ENCODE results near the gene MEX3A.
"Not testable (repeated sequence)": the region's sequence is repeated elsewhere in the genome, so short reads cannot be mapped to it uniquely, and the experiment has no call there.

Gene MEX3A

DNA sequence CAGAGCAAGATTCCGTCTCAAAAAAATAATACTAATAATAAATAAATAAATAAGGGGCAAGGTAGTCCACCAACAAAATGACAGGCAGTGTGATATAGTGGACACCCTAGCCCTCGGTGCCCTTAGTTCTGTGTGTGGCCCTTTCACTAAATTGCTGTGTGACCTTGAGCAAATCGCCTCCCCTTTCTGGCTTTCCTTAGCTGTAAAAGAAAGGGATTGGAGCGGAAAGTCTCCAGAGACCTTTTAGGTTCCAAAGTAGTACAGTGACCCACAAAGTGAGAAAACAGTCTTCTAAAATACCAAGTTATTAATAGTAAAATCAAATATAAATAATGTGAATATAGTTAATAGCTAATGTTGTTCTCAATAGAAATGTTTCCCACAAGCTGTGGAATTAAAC lies 39.8 kb upstream of the MEX3A start:
- no peak overlapping the region for H3K4me3 ChIP-seq (ENCODE audit: low read depth, low read length)
- DNase-seq (ENCODE audit: low read depth) = no peak
- TF ChIP-seq, protein P1, sequence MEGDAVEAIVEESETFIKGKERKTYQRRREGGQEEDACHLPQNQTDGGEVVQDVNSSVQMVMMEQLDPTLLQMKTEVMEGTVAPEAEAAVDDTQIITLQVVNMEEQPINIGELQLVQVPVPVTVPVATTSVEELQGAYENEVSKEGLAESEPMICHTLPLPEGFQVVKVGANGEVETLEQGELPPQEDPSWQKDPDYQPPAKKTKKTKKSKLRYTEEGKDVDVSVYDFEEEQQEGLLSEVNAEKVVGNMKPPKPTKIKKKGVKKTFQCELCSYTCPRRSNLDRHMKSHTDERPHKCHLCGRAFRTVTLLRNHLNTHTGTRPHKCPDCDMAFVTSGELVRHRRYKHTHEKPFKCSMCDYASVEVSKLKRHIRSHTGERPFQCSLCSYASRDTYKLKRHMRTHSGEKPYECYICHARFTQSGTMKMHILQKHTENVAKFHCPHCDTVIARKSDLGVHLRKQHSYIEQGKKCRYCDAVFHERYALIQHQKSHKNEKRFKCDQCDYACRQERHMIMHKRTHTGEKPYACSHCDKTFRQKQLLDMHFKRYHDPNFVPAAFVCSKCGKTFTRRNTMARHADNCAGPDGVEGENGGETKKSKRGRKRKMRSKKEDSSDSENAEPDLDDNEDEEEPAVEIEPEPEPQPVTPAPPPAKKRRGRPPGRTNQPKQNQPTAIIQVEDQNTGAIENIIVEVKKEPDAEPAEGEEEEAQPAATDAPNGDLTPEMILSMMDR (IDR thresholded peaks at IDR 0.05; ENCODE audit: insufficient read depth, low read depth, low read length, missing control alignments) = no peak

DNA sequence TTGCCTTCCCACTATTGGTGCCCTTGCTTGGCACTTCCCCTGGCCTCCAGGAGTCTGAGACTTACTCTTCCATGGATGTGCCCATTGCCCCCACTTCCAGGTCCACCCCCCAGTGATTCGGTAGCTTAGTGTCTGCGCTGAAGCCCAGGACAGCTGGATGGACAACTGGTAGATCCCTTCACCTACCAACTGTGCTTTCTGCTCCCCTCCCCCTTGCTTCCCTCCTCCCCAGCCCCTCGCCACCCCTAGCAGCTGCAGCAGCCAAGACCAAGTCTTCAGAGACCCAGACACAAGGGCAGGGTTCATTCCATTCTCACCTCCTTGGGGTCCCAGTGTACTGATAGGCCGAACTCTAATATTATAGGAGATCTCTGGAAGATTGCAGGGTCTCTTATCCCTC lies 39.2 kb upstream of the MEX3A start:
- TF ChIP-seq, protein P1 (IDR thresholded peaks at IDR 0.05; ENCODE audit: insufficient read depth, low read depth, low read length, missing control alignments) = no peak
- H3K4me3 ChIP-seq (ENCODE audit: low read depth, low read length) = no peak overlapping the region
- no peak for DNase-seq (ENCODE audit: low read depth)

DNA sequence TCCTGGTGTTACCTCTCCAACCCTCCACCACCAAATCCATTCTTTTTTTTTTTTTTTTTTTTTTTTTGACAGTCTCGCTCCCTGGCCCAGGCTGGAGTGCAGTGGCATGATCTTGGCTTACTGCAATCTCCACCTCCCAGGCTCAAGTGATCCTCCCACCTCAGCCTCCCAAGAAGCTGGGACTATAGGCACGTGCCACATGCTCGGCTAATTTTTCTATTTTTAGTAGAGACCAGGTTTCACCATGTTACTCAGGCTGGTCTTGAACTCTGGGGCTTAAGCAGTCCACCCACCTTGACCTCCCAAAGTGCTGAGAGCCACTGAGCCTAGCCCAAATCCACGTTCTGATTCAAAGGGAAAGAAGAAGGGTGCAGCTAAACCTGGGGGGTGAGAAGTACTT lies 38.7 kb upstream of the MEX3A start:
- DNase-seq (ENCODE audit: low read depth); H3K4me3 ChIP-seq (ENCODE audit: low read depth, low read length): not testable (repeated sequence)

DNA sequence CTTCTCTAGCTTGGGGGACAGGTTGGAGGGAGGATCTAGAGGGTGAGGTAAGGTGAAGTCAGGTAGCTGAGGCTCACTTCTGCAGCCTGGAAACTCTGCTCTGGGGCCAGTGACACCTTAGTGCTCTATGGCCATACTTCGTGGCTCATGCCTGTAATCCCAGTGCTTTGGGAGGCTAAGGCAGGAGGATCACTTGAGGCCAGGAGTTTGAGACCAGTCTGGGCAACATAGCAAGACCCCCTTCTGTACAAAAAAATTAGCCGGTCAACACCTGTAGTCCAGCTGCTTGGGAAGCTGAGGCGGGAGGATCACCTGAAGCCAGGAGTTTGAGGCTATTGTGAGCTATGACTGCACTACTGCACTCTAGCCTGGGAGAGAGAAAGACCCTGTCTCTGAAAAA lies 38.1 kb upstream of the MEX3A start:
- DNase-seq (ENCODE audit: low read depth) = no peak
- TF ChIP-seq, protein P1 (IDR thresholded peaks at IDR 0.05; ENCODE audit: insufficient read depth, low read depth, low read length, missing control alignments) = no peak
- no peak overlapping the region for H3K4me3 ChIP-seq (ENCODE audit: low read depth, low read length)

DNA sequence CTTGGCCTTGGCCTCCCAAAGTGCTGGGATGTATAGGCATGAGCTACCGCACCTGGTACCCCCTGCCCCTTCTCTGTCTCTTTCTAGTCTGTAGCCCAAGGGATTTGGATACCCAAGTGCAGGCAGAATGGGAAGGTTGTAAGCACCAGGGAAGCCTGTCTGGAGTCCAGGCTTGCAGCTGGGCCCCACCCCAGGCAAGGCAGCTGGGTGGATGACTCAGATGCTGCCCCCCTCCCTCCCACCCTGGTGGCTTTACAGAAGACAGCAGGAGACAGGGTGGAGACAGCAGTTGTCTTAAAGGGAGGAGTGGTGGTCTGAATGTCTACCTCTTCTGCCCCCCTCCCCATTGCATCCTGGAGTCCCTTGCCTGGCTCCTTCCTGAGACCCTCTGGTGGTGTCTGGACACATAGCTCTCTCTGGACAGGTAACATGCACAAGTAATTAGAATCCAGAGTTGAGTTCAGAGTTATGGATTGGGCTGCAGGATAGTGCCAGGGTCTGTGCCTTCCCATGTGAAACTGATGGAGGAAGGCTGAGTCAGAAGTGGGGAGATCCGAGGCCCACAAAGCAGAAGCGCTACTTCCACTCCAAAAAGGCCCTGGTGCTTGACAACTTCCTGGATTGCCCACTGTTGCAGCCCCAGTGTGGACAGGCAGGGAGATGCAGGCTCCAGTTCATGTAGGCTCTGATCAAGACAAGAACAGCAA lies 37.4 kb upstream of the MEX3A start:
- TF ChIP-seq, protein P1 (IDR thresholded peaks at IDR 0.05; ENCODE audit: insufficient read depth, low read depth, low read length, missing control alignments) = no peak
- no peak overlapping the region for H3K4me3 ChIP-seq (ENCODE audit: low read depth, low read length)
- DNase-seq (ENCODE audit: low read depth) = peak; percentile 69

DNA sequence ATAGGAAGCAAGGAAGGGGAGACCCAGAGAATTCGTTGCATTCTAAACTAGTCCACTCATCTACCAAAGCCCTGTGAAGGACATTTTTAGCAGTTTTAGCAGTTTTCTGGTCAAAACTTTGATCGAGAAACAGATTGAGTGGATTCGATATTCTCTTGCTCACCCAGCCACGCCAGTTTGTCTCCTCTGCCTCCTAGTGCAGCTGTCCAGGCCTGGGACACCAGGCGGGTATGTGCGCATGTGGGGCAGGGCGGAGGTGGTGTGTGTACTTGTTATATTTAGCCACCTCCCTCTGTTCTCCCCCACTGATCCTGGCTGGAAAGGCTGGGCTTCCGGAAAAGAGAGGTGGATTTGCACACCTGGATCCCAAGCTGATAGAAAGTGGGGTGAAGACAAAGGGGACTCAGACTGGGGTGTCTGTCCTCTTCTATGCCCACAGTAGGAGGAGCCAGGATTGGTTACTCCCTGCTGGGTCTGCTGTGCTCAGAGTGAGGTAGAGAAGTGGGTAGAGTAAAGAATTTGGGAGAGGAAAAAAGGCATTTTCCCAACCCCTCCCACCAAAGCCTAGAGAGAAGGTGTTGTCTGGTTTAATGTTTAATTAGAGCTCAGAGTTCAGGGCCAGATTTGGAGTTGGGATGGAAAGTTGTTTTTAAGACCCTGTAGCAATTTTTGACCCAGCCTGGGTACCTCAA lies 36.1 kb upstream of the MEX3A start:
- TF ChIP-seq, protein P1 (IDR thresholded peaks at IDR 0.05; ENCODE audit: insufficient read depth, low read depth, low read length, missing control alignments) = no peak
- H3K4me3 ChIP-seq (ENCODE audit: low read depth, low read length) = no peak overlapping the region
- DNase-seq (ENCODE audit: low read depth) = no peak

DNA sequence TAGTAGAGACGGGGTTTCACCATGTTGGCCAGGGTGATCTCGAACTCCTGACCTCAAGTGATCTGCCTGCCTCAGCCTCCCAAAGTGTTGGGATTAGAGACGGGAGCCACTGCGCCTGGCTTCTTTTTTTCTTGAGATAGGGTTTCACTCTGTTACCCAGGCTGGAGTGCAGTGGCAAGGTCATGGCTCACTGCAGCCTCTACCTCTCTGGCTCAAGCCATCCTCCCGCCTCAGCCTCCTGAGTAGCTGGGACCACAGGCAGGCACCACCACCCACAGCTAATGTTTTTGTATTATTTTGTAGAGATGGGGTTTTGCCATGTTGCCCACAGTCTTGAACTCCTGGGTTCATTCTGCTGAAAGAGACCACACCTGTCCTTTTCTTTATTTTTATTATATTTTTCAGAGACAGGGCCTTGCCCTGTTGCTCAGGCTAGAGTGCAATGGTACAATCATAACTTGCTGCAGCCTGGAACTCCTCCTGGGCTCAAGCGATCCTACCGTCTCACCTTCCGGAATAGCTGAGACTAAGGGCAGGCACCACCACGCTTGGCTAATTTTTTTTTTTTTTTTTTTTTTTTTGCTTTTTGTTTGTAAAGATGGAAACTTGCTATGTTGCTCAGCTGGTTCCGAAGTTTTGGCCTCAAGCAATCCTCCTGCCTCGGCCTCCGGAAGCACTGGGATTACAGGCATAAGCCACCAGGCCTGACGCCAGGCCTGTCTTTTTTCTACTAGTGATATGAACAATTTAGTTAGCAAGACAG lies 35.3 kb upstream of the MEX3A start:
- DNase-seq (ENCODE audit: low read depth) = no peak
- H3K4me3 ChIP-seq (ENCODE audit: low read depth, low read length) = no peak overlapping the region
- TF ChIP-seq, protein P1 (IDR thresholded peaks at IDR 0.05; ENCODE audit: insufficient read depth, low read depth, low read length, missing control alignments) = no peak

DNA sequence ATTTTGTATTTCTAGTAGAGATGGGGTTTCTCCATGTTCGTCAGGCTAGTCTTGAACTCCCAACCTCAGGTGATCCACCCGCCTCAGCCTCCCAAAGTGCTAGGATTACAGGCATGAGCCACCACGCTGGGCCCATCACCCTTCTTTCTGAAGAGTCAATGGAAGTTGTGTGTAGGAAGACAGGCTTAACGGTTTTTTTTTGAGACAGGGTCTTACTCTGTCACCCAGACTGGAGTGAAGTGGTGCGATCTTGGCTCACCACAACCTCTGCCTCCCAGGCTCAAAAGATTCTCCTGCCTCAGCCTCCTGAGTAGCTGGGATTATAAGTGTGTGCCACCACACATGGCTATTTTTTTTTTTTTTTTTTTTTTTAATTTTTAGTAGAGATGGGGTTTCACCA lies 34.5 kb upstream of the MEX3A start:
- H3K4me3 ChIP-seq (ENCODE audit: low read depth, low read length) = peak overlapping the region; percentile 92
- DNase-seq (ENCODE audit: low read depth) = not testable (repeated sequence)

Data from GM12865 (cell line).